Left renal pelvis (tissue), 4 donors: ENCODE results near the gene DNHD1. TPM values are rescaled to one million over a fixed set of nuclear protein-coding genes. Genes with fewer than 3 reads are reported as not detected.
A peak's percentile ranks its signal among the peaks of the same experiment; 100 is the strongest.

Experiments
- DNase-seq, 4 donors: peaks; one replicate each; pipeline ENCODE4 v3.0.0-alpha.2; 2013; ENCODE audit warnings: low read depth in 4 of 4, low spot score in 3 of 4
- polyA plus RNA-seq, 4 donors: library from polyadenylated mRNA; unstranded; fragments of 120-200 nt; gene quantifications; one replicate each; pipeline ENCODE4 v1.2.1, GENCODE V29; 2013; ENCODE audit not compliant: insufficient read length in 4 of 4

The DNHD1 gene
- polyA plus RNA-seq, 4 donors = 4.9 to 12.6 (median 8.2) TPM

GRCh38 chr11:6607190-6607795, 110.2 kb downstream of the DNHD1 start:
- DNase-seq = no peak

DNA sequence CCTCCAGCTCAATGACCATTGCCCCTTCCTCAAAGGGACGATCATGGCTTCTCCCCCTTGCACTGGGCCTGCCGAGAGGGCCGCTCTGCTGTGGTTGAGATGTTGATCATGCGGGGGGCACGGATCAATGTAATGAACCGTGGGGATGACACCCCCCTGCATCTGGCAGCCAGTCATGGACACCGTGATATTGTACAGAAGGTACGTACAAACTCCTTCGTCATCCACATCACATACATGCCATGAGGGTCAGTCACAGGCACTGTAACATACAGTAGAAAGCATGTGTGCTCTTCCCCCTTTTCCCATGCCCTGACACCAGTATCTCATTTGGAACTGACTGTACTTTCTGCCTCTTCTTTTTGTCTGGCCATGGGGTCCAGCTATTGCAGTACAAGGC, 110.9 kb downstream of the DNHD1 start:
- no peak for DNase-seq

GRCh38 chr11:6608726-6609501, 111.8 kb downstream of the DNHD1 start:
- DNase-seq = no peak

GRCh38 chr11:6609502-6610015, 112.5 kb downstream of the DNHD1 start:
- DNase-seq = no peak

- no peak for DNase-seq
Observed at GRCh38 chr11:6610591-6610990, 113.5 kb downstream of the DNHD1 start.

- DNase-seq = no peak
Observed at GRCh38 chr11:6611092-6611962, 114.2 kb downstream of the DNHD1 start.

DNA sequence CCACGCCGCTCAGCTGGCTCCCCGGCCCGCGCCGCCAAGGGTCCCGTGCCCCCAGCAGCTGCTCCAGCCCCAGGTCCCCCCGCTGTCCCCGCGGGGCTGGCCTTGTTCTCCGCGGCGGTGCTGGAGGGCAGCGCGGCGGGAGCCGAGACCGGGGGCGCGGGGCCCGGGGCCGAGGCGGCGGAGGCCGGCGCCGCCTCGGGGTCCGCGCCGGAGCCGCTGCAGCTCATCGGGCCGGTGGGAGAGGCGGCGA, 114.8 kb downstream of the DNHD1 start:
- DNase-seq = no peak

GRCh38 chr11:6612213-6613041, 115.3 kb downstream of the DNHD1 start, which contains the start of gene TAF10:
TSS of gene TAF10 (minus strand) at chr11:6612216. CDS start at chr11:6612189, 27 bp downstream.
- DNase-seq = peak in 3 of 4 donors; percentile 79 to 89 (median 88)

GRCh38 chr11:6613496-6613895, 116.4 kb downstream of the DNHD1 start:
- DNase-seq = no peak

DNA sequence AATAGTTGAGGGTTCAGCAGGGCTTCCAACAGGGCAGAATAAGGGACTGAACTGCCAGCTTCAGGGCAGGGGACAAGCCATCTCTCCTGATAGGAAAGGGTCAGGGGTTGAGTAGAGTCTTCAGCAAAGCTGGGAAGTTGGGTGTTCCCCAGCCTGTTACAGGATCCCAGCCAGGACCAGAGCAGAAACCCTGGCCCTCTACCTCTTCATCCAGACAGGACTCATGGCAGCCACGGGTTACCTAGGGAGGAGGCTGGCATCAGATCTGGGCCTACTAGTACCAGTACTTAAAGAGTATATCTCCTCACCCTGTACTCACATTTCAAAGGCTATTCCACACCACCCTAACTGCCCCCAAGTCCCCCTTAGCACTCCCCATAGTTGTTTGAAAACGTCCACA, 117.4 kb downstream of the DNHD1 start:
- DNase-seq = no peak

- no peak for DNase-seq
Observed at GRCh38 chr11:6615046-6615445, 118.0 kb downstream of the DNHD1 start.

DNA sequence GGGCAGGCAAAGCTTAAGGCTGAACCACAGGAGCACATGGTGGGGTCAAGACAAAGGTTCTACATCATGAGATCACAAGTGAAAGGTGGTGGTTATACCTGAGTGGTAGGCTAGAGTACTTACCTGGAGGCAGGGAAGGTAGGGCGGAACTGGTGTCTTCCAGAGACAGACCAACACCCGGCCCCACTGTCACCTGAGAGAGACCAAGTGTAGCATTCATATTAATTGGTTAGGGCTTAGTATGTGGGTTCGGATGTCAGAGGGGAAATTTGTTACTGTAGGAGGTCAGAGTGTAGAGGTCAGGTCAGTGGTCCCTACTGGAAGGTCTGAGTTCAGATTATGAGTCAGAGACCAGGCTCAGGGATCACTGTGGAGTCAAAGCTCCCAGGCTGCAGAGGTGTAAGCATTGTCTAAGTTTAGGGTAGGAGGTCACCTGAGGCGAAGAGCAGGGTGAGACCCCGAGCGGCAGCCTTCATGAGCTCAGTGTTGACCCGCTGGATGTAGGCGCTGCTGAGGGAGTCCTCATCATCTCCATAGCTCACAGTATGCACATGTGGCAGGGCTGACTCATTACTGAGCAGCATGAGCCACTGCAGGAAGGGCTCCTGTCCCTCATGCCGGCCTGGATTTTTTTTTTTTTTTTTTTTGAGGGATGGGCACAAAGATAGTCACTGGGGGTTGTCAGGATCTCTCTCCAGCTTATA, 119.0 kb downstream of the DNHD1 start:
- no peak for DNase-seq

DNA sequence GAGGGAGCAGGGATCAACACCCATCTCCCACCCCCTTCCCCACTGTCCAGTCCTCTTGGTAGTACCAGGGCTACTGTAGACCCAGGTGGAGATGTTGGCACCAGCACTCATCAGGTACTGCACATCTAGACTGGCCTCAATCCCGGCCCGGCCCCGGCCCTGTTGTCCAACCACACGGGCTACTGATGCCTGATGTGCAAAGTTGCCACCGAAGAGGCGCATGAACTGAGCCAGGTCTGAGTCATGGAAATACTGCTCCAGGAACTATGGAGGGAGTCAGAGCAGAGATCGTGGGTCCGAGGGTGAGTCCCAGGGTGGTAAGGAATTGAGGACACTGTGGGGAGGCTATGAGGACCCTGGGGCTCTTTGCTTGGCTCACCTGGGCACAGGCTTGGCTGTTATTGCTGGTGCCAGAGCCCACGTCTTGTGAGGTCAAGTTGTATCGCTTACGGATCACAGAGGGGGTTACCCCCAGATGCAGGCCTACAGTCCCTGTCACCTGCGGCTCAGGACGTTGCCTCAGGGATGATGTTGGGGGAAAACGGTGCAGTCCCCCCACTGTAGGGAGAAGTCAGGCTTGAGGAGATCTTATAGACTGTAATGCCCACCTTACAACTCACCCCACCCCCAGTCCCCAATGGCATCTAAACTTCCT, 119.6 kb downstream of the DNHD1 start:
- no peak for DNase-seq

DNA sequence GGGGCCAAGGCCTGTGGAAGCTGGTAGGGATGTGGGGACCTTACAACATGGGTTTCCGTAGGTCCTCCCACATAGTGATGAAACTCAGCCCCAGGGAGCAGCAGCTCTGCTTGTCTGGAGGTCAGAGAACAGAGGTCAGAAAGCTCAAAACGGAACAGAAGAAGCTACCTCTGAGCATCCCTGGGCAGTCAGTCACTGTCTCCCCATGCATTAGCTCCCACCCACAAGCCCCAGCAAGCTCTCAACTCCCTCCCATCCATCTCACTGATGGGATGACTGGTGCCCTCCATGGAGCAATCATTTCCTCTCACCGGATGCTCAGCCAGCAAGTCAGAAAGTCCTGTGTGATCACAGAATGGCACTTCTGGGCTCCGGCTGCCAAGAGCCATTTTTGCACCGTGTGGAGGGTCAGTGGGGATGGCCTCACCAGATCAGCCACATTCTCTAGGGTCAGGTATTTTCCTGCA, 120.3 kb downstream of the DNHD1 start:
- no peak for DNase-seq

GRCh38 chr11:6618117-6619003, 121.3 kb downstream of the DNHD1 start:
- DNase-seq = peak in 1 of 4 donors; percentile 46

GRCh38 chr11:6619004-6619745, 122.1 kb downstream of the DNHD1 start, which contains the start of gene TPP1:
TSS of gene TPP1 (minus strand) at chr11:6619422. CDS start at chr11:6619400, 22 bp downstream.
- peak in 3 of 4 donors; percentile 84 to 92 (median 89) for DNase-seq

GRCh38 chr11:6620636-6621035, 123.6 kb downstream of the DNHD1 start:
- DNase-seq = no peak
